GM03348 (cell line): Measurements from ENCODE around the gene HSP90B1.

Experiments
- DNase-seq: peaks from one replicate; pipeline ENCODE4 v3.0.0; 2012; ENCODE audit warnings: low spot score

The HSP90B1 gene

DNA sequence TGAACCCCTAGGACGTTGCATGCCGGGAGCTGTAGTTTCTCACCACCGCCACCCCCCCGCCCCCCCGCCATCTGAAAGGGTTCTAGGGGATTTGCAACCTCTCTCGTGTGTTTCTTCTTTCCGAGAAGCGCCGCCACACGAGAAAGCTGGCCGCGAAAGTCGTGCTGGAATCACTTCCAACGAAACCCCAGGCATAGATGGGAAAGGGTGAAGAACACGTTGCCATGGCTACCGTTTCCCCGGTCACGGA is 501 bp upstream of the HSP90B1 start:
- no peak for DNase-seq

DNA sequence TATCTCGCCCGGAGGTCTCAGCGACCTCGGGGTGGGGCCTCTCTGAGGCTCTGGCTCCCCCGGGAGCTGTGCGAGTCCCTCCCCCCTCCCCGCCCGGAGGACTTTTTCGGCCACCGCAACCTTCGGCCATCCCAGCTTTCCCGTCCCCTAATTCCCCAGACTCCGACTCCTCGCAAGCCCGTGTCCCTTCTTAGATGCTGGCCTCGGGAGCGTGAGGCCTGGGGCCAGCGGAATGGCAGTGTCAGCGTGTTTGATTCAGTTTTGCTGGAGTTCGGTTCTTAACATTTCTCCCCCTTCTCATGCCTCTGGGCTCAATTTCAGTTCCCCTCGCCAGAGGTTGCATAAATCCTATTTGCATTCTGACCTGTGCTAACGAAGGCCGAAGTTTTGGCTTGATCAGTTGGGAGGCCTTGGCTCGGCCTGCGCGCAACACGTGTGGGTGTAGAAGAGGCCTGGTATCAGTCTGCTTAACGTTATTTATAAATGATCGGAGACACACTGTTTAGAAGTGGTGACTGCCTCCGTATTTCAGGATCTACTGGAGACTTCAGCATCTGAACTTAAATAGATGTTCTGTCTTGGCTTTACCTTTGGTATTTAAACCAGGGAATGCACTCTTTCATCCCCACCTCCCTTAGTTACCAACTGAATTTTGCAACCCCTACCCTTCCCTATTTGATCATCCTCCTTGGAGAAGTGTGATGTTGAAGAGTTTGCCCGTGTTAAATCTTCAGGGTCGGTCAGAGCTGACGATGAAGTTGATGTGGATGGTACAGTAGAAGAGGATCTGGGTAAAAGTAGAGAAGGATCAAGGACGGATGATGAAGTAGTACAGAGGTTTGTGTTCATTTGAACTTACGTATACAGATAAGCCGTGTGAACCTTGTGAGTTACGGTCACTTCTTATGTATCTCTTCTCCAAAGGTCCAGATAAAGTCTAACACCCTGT is 851 bp downstream of the HSP90B1 start:
- DNase-seq = peak; percentile 49

DNA sequence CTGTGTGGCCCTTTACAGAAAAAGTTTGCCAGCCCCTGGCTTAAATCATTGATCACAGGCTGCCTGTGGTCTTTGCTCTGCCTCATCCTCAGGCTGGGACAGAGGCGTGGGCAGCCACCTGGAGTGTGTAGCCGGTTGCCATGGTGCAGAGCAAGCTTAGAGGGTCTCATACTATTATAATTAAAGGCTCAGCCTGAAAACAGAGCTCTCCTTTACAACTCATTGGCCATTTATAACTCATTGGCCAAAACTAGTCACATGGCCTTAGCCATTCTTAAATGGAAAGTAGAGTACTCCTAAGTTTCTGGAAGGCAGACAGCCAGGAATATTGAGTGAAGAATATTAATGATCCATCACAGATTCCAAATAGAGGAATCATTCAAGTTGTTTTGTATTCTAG is 3.0 kb downstream of the HSP90B1 start:
- DNase-seq = no peak

- DNase-seq = no peak
Measured at GRCh38 chr12:103936679-103937078, 6.5 kb downstream of the HSP90B1 start.

- no peak for DNase-seq
Measured at GRCh38 chr12:103944964-103945363, 14.8 kb downstream of the HSP90B1 start.

GRCh38 chr12:103947871-103948555 is 17.8 kb downstream of the HSP90B1 start:
- DNase-seq = no peak

DNA sequence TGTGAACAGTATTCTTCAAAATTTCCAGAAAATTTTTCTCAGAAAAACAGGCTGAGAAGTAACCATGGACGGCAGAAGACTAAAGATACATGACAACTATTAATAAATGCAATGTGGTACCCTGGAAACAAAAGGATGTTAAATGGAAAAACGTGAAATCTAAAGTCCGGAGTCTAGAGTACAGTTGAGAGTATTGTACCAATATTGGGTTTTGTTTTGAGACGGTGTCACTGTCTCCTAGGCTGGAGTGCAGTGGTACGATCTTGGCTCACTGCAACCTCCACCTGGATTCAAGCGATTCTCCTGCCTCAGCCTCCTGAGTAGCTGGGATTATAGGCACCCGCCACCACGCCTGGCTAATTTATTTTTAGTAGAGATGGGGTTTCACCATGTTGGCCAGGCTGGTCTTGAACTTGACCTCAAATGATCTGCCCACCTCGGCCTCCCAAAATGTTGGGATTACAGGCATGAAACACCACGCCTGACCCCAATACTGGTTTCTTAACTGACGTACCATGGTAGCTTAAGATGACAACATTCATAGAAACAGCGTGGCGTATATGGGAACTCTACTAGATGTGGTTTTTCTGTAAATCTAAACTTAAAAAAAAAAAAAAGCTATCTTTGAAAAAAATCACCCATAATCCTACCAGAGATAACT is 18.7 kb downstream of the HSP90B1 start:
- no peak for DNase-seq

GRCh38 chr12:103952497-103952896 is 22.3 kb downstream of the HSP90B1 start:
- no peak for DNase-seq

- DNase-seq = no peak
Measured at GRCh38 chr12:103955811-103956508, 25.8 kb downstream of the HSP90B1 start.

GRCh38 chr12:103956509-103957027 is 26.4 kb downstream of the HSP90B1 start:
- DNase-seq = peak; percentile 39

- no peak for DNase-seq
Measured at GRCh38 chr12:103957865-103958388, 27.7 kb downstream of the HSP90B1 start.

DNA sequence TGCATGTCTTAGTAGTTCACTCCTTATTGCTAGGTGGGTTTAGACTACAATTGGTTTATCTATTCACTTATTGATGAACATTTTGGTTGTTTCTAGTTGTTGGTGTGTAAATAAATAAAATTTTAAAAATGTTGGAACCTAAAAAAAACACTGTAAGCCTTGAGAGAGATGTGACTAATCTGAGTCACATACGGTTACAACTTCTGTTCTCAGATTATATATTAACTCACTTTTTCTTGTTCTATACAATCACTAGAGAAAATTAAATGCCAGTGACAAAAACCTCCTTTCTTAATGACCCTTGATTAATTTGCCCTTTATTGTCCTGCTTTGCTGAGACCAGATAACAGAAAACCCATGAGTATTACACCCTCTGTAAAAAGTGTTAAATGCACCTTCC is 28.4 kb downstream of the HSP90B1 start:
- DNase-seq = no peak

DNA sequence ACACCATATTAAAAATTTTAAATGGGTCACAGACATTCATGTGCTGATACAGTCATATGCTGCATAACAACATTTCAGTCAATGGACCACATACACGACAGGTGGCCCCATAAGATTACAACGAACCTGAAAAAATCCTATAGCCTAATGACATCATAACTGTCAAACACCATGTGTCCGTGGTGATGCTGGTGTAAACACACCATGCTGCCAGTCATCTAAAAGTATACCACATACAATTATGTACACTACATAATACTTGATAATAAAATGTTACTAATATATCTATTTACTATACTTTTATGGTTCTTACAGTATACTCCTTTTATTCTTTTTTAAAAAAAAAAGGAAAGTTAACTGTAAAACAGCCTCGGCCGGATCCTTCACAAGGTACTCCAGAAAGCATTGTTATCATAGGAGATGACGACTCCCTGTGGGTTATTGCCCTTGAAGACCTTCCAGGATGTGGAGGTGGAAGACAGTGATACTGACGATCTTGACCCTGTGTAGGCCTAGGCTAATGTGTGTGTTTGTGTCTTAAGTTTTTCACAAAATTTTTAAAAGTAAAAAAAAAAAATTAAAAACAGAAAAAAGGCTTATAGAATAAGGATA is 30.5 kb downstream of the HSP90B1 start:
- DNase-seq = no peak

DNA sequence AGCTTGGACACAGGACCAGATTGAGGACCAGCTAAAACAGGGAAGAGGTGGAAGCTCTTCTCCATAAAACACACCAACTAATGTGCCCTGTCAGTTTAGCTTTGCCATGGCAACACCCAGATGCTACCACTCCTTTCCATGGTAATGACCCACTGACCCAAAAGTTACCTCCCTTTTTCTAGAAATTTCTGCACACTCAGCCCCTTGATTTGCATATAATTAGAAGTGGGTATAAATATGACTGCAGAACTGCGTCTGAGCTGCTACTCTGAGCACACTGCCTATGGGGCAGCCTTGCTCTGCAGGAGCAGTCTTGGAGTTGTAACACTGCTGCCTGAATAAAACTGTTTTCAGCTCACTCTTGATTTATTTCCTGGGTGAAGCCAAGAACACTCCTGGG is 32.3 kb downstream of the HSP90B1 start:
- DNase-seq = no peak

DNA sequence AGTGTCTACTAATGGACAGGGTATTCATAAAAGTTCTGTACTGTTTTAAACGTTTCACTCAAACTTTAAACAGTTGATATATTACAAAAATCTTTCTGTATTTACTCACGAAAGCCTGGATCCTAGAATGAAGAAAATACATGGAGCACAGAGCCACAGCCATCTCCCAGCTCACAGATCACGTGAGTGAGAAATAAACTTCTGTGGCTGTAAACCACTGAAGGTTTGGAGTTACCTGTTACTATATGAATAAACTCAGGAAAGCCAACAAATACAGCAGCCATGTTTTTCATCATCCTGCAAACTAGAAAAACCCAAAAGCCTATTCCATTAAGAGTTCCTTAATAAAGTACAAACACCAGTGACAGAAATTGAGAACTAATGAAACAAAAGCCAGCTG is 34.6 kb downstream of the HSP90B1 start:
- DNase-seq = no peak

DNA sequence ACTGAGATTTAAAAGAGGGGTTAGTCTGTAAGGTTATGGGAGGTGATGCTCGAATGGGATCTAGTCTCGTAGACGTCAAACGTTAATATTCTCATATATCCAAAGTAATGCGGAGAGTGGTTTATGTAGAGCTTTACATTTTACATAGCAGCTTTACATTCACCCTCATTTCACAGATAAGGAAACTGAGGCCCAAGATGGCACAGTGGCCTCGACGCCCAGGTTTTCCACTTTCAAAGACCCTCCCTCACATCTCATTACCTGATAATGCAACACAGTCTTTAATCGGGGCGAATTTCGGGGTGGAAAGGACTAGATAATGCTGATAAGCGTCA is 35.0 kb downstream of the HSP90B1 start:
- no peak for DNase-seq

DNA sequence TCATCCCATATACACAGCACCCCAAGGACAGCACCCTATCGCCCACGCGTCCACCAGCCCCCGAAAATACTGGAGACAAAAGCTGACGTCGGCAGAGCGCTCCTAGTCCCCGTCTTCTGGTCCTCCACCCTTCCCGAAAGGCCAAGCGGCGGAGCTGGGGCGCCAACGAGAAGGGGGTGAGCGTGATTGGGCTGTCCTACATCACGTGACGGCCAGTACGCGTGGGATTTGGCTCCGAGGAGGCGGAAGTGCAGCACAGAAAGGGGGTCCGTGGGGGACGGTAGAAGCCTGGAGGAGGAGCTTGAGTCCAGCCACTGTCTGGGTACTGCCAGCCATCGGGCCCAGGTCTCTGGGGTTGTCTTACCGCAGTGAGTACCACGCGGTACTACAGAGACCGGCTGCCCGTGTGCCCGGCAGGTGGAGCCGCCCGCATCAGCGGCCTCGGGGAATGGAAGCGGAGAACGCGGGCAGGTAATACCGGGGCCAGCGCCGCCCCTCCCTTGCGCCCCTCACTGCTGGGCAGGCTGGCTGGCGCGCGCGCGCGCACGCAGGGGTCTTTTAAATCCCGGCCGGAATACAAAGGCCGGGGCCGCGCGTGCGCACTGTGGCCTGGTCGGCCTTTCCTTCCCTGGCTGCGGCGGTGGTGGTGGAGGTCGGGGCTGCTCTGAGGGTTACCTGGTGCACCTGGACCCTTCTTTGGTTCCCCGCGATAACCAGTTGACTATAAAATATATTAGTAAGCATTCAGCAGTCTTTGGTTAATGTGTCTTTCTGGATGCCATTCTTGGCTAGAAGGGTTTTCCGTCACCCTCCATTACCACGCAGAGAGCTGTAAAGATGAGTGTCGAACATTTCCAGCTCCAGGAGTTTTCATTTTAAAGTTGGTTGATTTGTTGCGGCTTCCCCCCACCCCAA is 35.6 kb downstream of the HSP90B1 start, which contains the start of gene TDG:
Gene TDG (plus strand): TSS at position 283 of the 915 bp plus-strand sequence. CDS start 166 bp downstream, at position 449.
- DNase-seq = peak; percentile 96

- DNase-seq = no peak
Measured at GRCh38 chr12:103966736-103967135, 36.5 kb downstream of the HSP90B1 start.

DNA sequence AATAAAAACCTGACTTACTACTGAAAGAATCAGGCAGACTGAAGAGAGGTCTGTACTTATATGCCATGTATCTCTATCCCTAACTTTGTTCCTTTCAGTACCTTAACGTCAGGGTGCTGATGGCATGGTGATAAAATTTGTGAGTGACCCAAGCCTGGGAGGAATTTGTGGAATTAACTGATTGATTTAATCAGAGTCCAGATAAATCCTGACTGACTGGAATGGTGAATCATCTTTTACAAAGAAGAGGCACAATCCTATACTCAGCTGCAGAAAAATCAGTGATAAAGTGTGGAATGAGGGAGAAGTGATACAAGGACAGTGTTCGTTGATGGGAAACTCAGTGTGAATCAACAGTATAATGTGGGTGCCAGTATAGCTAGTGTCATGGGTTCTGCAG is 39.2 kb downstream of the HSP90B1 start:
- peak; percentile 36 for DNase-seq

- DNase-seq = no peak
Measured at GRCh38 chr12:103973909-103974308, 43.7 kb downstream of the HSP90B1 start.
